CD14-positive monocyte (primary cell): ENCODE measurements around the gene NEDD4L. TPM values are rescaled to one million over a fixed set of nuclear protein-coding genes. Genes with fewer than 3 reads are reported as not detected.

Experiments
- DNase-seq, 3 donors: peaks; one replicate each; pipeline ENCODE4 v3.0.0-alpha.2; 2011 to 2022
- H2AFZ ChIP-seq: 2 replicates; pipeline ENCODE4 v1.6.0; 2012; ENCODE audit warnings: mild to moderate bottlenecking, low read depth, low read length, inconsistent platforms; ENCODE audit not compliant: insufficient read depth, poor library complexity, severe bottlenecking
- H3K27ac ChIP-seq, 2 donors: 1 replicate in 1 of 2; 2 replicates in 1 of 2; pipeline ENCODE4 v1.5.1; 2012 to 2013; ENCODE audit warnings: low read length in 2 of 2, control low read depth in 1 of 2, inconsistent platforms in 1 of 2, low read depth in 1 of 2, mild to moderate bottlenecking in 1 of 2
- H3K27me3 ChIP-seq, 2 donors: one replicate each; pipeline versions ENCODE4 v1.6.0 to v1.6.1; 2011 to 2013; ENCODE audit warnings: low read length in 2 of 2; ENCODE audit not compliant: control insufficient read depth in 2 of 2, insufficient read depth in 2 of 2
- H3K36me3 ChIP-seq, 2 donors: replicated peaks in 1 of 2; 1 replicate in 1 of 2; 2 replicates in 1 of 2; pipeline versions ENCODE4 v1.5.1 to v1.6.1; 2012 to 2013; ENCODE audit warnings: low read length in 2 of 2, control low read depth in 1 of 2, inconsistent platforms in 1 of 2, mild to moderate bottlenecking in 1 of 2; ENCODE audit not compliant: insufficient read depth in 2 of 2, control insufficient read depth in 1 of 2
- H3K4me1 ChIP-seq, 2 donors: 1 replicate in 1 of 2; 2 replicates in 1 of 2; pipeline versions ENCODE4 v1.5.1 to v1.6.1; 2012 to 2013; ENCODE audit warnings: low read length in 2 of 2, control low read depth in 1 of 2, inconsistent platforms in 1 of 2, mild to moderate bottlenecking in 1 of 2, moderate library complexity in 1 of 2; ENCODE audit not compliant: insufficient read depth in 2 of 2, control insufficient read depth in 1 of 2
- H3K4me2 ChIP-seq: replicated peaks from 2 replicates; pipeline ENCODE3; 2012; ENCODE audit warnings: low read length, moderate library complexity, mild to moderate bottlenecking; ENCODE audit not compliant: poor library complexity, severe bottlenecking; ENCODE audit errors: extremely low read depth
- H3K4me3 ChIP-seq, 3 experiments: fragments of 200-600 bp in 1 of 3; sonication (generic) in 1 of 3; replicated peaks in 1 of 3; 1 replicate in 2 of 3; 2 replicates in 1 of 3; pipeline ENCODE4 v1.5.1; 2011 to 2013; ENCODE audit warnings: low read length in 3 of 3, mild to moderate bottlenecking in 3 of 3, control low read depth in 2 of 3, low read depth in 2 of 3, inconsistent platforms in 1 of 3, moderate library complexity in 1 of 3
- H3K79me2 ChIP-seq: 2 replicates; pipeline ENCODE4 v1.6.0; 2012; ENCODE audit warnings: mild to moderate bottlenecking, control low read depth, inconsistent platforms, low read length, moderate library complexity; ENCODE audit not compliant: insufficient read depth
- H3K9ac ChIP-seq: 2 replicates; pipeline ENCODE4 v1.6.0; 2017; ENCODE audit warnings: low read length, mild to moderate bottlenecking; ENCODE audit not compliant: insufficient read depth, poor library complexity, severe bottlenecking
- H3K9me3 ChIP-seq, 2 donors: replicated peaks in 1 of 2; 1 replicate in 1 of 2; 2 replicates in 1 of 2; pipeline versions ENCODE4 v1.5.1 to v1.6.1; 2012 to 2013; ENCODE audit warnings: low read length in 2 of 2, control low read depth in 1 of 2; ENCODE audit not compliant: control insufficient read depth in 1 of 2, insufficient read depth in 1 of 2
- H4K20me1 ChIP-seq: 2 replicates; pipeline ENCODE4 v1.6.0; 2012; ENCODE audit warnings: mild to moderate bottlenecking, low read length, control low read depth, moderate library complexity; ENCODE audit not compliant: insufficient read depth
- H3K27ac Mint-ChIP-seq, 7 donors: one replicate each; pipeline ENCODE4 v1.8.0; 2020; ENCODE audit warnings: mild to moderate bottlenecking in 7 of 7, mixed read lengths in 7 of 7, moderate library complexity in 6 of 7, inconsistent platforms in 2 of 7
- H3K27me3 Mint-ChIP-seq, 3 donors: one replicate each; pipeline ENCODE4 v1.8.0; 2021 to 2022; ENCODE audit warnings: low read depth in 3 of 3, mild to moderate bottlenecking in 3 of 3, mixed read lengths in 3 of 3, moderate library complexity in 3 of 3, inconsistent platforms in 1 of 3
- H3K36me3 Mint-ChIP-seq, 2 donors: one replicate each; pipeline ENCODE4 v1.8.0; 2020; ENCODE audit warnings: mixed read lengths in 2 of 2, inconsistent platforms in 1 of 2, mild to moderate bottlenecking in 1 of 2
- H3K4me1 Mint-ChIP-seq: one replicate; pipeline ENCODE4 v1.8.0; 2020; ENCODE audit warnings: mild to moderate bottlenecking, mixed read lengths
- H3K4me3 Mint-ChIP-seq, 2 donors: one replicate each; pipeline ENCODE4 v1.8.0; 2020; ENCODE audit warnings: mild to moderate bottlenecking in 2 of 2, mixed read lengths in 2 of 2, moderate library complexity in 1 of 2
- H3K9me3 Mint-ChIP-seq, 7 donors: one replicate each; pipeline ENCODE4 v1.8.0; 2020 to 2022; ENCODE audit warnings: mixed read lengths in 7 of 7, mild to moderate bottlenecking in 6 of 7, moderate library complexity in 6 of 7, inconsistent platforms in 2 of 7
- WGBS: methylation state at CpG from one replicate; pipeline ENCODE4 v1.1.5; 2013; ENCODE audit warnings: missing lambda C conversion rate; ENCODE audit not compliant: insufficient coverage; 5-methylcytosine and 5-hydroxymethylcytosine counted together
- intact Hi-C, 2 donors: fragments of 100-400 bp; cut with micrococcal nuclease; formaldehyde crosslinking; loops; one replicate each; pipeline versions ENCODE4 v1.15.0 to v1.15.1; 2023
- polyA plus RNA-seq, 3 donors: library from polyadenylated mRNA; depleted of rRNA in 1 of 3; unstranded in 2 of 3; stranded (reverse) in 1 of 3; fragments of 300-500 nt in 2 of 3; fragments of >200 nt in 1 of 3; fragmentation: Illumina TruSeq in 2 of 3; gene quantifications; 1 replicate in 2 of 3; 2 replicates in 1 of 3; pipeline ENCODE4 v1.2.3, GENCODE V29; 2012 to 2021
- TF ChIP-seq, protein P1 (sequence below): fragments of 200-600 bp; IDR thresholded peaks from one replicate; pipeline ENCODE4 v1.8.0; 2022; ENCODE audit warnings: antibody characterized with exemption, mild to moderate bottlenecking

Gene NEDD4L
- polyA plus RNA-seq, 3 donors = 2.5 to 5.2 (median 4.5) TPM

DNA sequence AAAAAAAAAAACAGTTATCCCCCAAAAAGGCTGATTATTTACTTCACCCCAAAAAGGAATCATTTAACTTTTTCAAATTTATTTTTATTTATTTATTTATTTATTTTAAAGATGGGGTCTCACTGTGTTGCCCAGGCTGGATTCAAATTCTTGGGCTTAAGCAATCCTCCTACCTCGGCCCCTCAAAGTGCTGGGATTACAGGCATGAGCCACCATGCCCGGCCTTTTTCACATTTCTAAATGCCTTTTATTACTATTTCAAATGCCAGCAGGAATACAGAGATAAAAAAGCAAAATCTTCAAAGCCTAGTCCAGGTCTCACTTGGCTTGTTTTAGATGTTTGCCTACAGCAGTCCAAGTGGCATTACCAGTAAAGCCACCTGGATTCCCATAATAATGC, 345.7 kb downstream of the NEDD4L start:
- intact Hi-C loops = no loop called here
- Histone ChIP-seq H3K36me3 (no peaks in the 10 kb centered on the region), H3K9me3 (no peaks in the 10 kb centered on the region), H3K9ac (no peak overlapping the region), H3K27me3 (no peaks in the 10 kb centered on the region), H3K4me2 (no peak overlapping the region), H2AFZ (no peak overlapping the region), H3K27ac (no peak overlapping the region), H4K20me1 (no peaks in the 10 kb centered on the region), H3K4me1 (no peaks in the 10 kb centered on the region), H3K4me3 (no peak overlapping the region), H3K79me2 (no peaks in the 10 kb centered on the region)
- Mint-ChIP-seq H3K4me1 (no peaks in the 10 kb centered on the region), H3K4me3 (no peak overlapping the region), H3K27ac (no peak overlapping the region), H3K9me3 (no peaks in the 10 kb centered on the region), H3K27me3 (no peaks in the 10 kb centered on the region), H3K36me3 (no peaks in the 10 kb centered on the region)
- WGBS = no CpG with 5 or more reads among the region's 2 CpGs
- TF ChIP-seq, protein P1, sequence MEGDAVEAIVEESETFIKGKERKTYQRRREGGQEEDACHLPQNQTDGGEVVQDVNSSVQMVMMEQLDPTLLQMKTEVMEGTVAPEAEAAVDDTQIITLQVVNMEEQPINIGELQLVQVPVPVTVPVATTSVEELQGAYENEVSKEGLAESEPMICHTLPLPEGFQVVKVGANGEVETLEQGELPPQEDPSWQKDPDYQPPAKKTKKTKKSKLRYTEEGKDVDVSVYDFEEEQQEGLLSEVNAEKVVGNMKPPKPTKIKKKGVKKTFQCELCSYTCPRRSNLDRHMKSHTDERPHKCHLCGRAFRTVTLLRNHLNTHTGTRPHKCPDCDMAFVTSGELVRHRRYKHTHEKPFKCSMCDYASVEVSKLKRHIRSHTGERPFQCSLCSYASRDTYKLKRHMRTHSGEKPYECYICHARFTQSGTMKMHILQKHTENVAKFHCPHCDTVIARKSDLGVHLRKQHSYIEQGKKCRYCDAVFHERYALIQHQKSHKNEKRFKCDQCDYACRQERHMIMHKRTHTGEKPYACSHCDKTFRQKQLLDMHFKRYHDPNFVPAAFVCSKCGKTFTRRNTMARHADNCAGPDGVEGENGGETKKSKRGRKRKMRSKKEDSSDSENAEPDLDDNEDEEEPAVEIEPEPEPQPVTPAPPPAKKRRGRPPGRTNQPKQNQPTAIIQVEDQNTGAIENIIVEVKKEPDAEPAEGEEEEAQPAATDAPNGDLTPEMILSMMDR = no peak
- DNase-seq = no peak

DNA sequence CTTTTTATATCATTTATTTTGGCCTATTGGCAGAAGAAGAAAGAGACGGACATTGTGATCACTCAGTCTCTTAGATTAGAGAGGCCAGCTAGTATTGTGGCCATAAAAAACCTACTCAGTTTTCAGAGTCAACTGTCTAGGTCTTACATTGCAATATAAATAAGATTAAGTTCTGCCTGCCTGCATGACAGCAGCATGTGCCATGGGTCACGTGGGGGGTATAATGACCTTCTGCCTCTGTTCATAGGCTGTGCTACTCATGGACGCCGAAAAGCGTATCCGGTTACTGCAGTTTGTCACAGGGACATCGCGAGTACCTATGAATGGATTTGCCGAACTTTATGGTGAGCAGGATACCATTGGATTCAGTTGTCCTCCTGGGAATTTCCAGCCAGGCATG, 346.4 kb downstream of the NEDD4L start:
- Mint-ChIP-seq H3K27me3 (no peaks in the 10 kb centered on the region), H3K27ac (no peak overlapping the region), H3K9me3 (no peaks in the 10 kb centered on the region), H3K36me3 (no peaks in the 10 kb centered on the region), H3K4me1 (no peaks in the 10 kb centered on the region), H3K4me3 (no peak overlapping the region)
- Histone ChIP-seq H2AFZ (no peak overlapping the region), H3K27ac (no peak overlapping the region), H3K4me1 (no peaks in the 10 kb centered on the region), H3K27me3 (no peaks in the 10 kb centered on the region), H3K36me3 (no peaks in the 10 kb centered on the region), H4K20me1 (no peaks in the 10 kb centered on the region), H3K4me3 (no peak overlapping the region), H3K79me2 (no peaks in the 10 kb centered on the region), H3K4me2 (no peak overlapping the region), H3K9me3 (no peaks in the 10 kb centered on the region), H3K9ac (no peak overlapping the region)
- intact Hi-C loops = no loop called here
- 96% methylated on average over 8 of the region's 9 CpGs for WGBS
- DNase-seq = no peak
- TF ChIP-seq, protein P1 = no peak
